K562 (cell line): ENCODE measurements around the gene DRD2.

ENCODE experiments used
- BACH1 ChIP-seq: fragments of 200-800 bp; sonication (Bioruptor generic); IDR thresholded peaks from 2 replicates; pipeline ENCODE4 v1.6.1; 2016; ENCODE audit warnings: missing genetic modification characterization, missing compliant biosample characterization
- E4F1 ChIP-seq: fragments of 250-450 bp; sonication (Bioruptor Pico); IDR thresholded peaks from 2 replicates; pipeline ENCODE4 v1.5.0; 2021; ENCODE audit warnings: mild to moderate bottlenecking, borderline replicate concordance
- GATA2 ChIP-seq: sonication (generic); formaldehyde crosslinking; IDR thresholded peaks from 2 replicates; pipeline ENCODE4 v1.4.0; 2020; ENCODE audit warnings: mild to moderate bottlenecking, missing genetic modification reagents
- POLR2A ChIP-seq: fragments of 450-650 bp; conservative IDR thresholded peaks from 2 replicates; pipeline ENCODE4 v1.6.1; 2016
- POLR2AphosphoS2 ChIP-seq: IDR thresholded peaks from 2 replicates; pipeline ENCODE4 v1.6.1; 2012; ENCODE audit warnings: low read length, improper control_type of control experiment
- SIN3A ChIP-seq, 2 experiments: fragments of 150-350 bp in 1 of 2; IDR thresholded peaks; 2 replicates each; pipeline ENCODE4 v1.6.1; 2011 to 2016; ENCODE audit warnings: borderline replicate concordance in 2 of 2, low read depth in 2 of 2, low read length in 2 of 2, mild to moderate bottlenecking in 2 of 2, moderate library complexity in 2 of 2; ENCODE audit not compliant: control insufficient read depth in 1 of 2
- SMC3 ChIP-seq: conservative IDR thresholded peaks from 2 replicates; pipeline ENCODE4 v1.6.1; 2011; ENCODE audit warnings: low read depth, low read length, improper control_type of control experiment; ENCODE audit not compliant: insufficient read depth
- SRF ChIP-seq, 2 experiments: fragments of 250-450, 450-650 bp in 1 of 2; sonication (Bioruptor Pico) in 1 of 2; sonication (generic) in 1 of 2; formaldehyde crosslinking; IDR thresholded peaks; 2 replicates each; pipeline versions ENCODE4 v1.5.0 to v1.5.1; 2020 to 2022; ENCODE audit warnings: mild to moderate bottlenecking in 1 of 2, missing genetic modification reagents in 1 of 2
- TF ChIP-seq, protein P1 (sequence below), 3 experiments: IDR thresholded peaks in 2 of 3; conservative IDR thresholded peaks in 1 of 3; 2 replicates each; pipeline ENCODE4 v1.5.1; 2011 to 2012; ENCODE audit warnings: low read length in 3 of 3, mild to moderate bottlenecking in 3 of 3, control low read depth in 2 of 3, improper control_type of control experiment in 1 of 3, inconsistent platforms in 1 of 3, low read depth in 1 of 3, mixed read lengths in 1 of 3, moderate library complexity in 1 of 3; ENCODE audit not compliant: insufficient read depth in 2 of 3

GRCh38 chr11:113401718-113402117, 73.5 kb downstream of the DRD2 start:
- no peak for TF ChIP-seq GATA2 (CRISPR knock-in tag)
- no peak for TF ChIP-seq E4F1 (CRISPR knock-in tag)
- TF ChIP-seq BACH1 (tag) = no peak
- no peak for TF ChIP-seq SMC3
- no peak for TF ChIP-seq SIN3A (IDR thresholded peaks at IDR 0.05; ENCODE audit: borderline replicate concordance in 2 of 2, control insufficient read depth in 1 of 2, low read depth in 2 of 2, low read length in 2 of 2)
- TF ChIP-seq, protein P1, sequence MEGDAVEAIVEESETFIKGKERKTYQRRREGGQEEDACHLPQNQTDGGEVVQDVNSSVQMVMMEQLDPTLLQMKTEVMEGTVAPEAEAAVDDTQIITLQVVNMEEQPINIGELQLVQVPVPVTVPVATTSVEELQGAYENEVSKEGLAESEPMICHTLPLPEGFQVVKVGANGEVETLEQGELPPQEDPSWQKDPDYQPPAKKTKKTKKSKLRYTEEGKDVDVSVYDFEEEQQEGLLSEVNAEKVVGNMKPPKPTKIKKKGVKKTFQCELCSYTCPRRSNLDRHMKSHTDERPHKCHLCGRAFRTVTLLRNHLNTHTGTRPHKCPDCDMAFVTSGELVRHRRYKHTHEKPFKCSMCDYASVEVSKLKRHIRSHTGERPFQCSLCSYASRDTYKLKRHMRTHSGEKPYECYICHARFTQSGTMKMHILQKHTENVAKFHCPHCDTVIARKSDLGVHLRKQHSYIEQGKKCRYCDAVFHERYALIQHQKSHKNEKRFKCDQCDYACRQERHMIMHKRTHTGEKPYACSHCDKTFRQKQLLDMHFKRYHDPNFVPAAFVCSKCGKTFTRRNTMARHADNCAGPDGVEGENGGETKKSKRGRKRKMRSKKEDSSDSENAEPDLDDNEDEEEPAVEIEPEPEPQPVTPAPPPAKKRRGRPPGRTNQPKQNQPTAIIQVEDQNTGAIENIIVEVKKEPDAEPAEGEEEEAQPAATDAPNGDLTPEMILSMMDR (IDR thresholded peaks at IDR 0.05 in 2 of 3, conservative IDR thresholded peaks at IDR 0.05 in 1 of 3; ENCODE audit: insufficient read depth in 2 of 3, low read depth in 1 of 3, low read length in 3 of 3) = no peak
- TF ChIP-seq POLR2A = no peak
- TF ChIP-seq POLR2AphosphoS2 = no peak
- no peak for TF ChIP-seq SRF (CRISPR knock-in tag; IDR thresholded peaks at IDR 0.05)
